Fibroblast of peridontal ligament (primary cell): ENCODE results near the gene GCNT3.

Experiments used
- DNase-seq: peaks from one replicate; pipeline ENCODE4 v3.0.0-alpha.2; 2010; ENCODE audit errors: extremely low read depth

The GCNT3 gene

GRCh38 chr15:59611276-59612260 is at the start of gene GCNT3:
Gene GCNT3, plus strand, starts transcription at chr15:59611783. Its CDS starts 6,456 bp downstream, at chr15:59618239.
- peak; percentile 43 for DNase-seq

- no peak for DNase-seq
These were observed 49.0 kb upstream of the GCNT3 start for GRCh38 chr15:59562448-59563186.

- no peak for DNase-seq
These were observed 46.3 kb upstream of the GCNT3 start for GRCh38 chr15:59565299-59565698.

- no peak for DNase-seq
These were observed 44.3 kb upstream of the GCNT3 start for GRCh38 chr15:59567324-59567723.

GRCh38 chr15:59569477-59569876 is 42.1 kb upstream of the GCNT3 start:
- no peak for DNase-seq

GRCh38 chr15:59570315-59570714 is 41.3 kb upstream of the GCNT3 start:
- no peak for DNase-seq

GRCh38 chr15:59571606-59572005 is 40.0 kb upstream of the GCNT3 start:
- DNase-seq = no peak

- no peak for DNase-seq
These were observed 28.5 kb upstream of the GCNT3 start for GRCh38 chr15:59583088-59583487.

GRCh38 chr15:59587085-59587826 is 24.3 kb upstream of the GCNT3 start:
- no peak for DNase-seq

GRCh38 chr15:59590027-59590426 is 21.6 kb upstream of the GCNT3 start:
- no peak for DNase-seq

- DNase-seq = no peak
These were observed 20.2 kb upstream of the GCNT3 start for GRCh38 chr15:59591356-59591755.

- DNase-seq = peak; percentile 40
These were observed 17.1 kb upstream of the GCNT3 start for GRCh38 chr15:59594493-59594942.

GRCh38 chr15:59594991-59595390 is 16.6 kb upstream of the GCNT3 start:
- no peak for DNase-seq

- no peak for DNase-seq
These were observed 16.1 kb upstream of the GCNT3 start for GRCh38 chr15:59595434-59595915.

GRCh38 chr15:59596640-59597039 is 14.9 kb upstream of the GCNT3 start:
- DNase-seq = no peak

- DNase-seq = no peak
These were observed 13.1 kb upstream of the GCNT3 start for GRCh38 chr15:59598461-59598860.

GRCh38 chr15:59605994-59606393 is 5.6 kb upstream of the GCNT3 start:
- DNase-seq = no peak

GRCh38 chr15:59609730-59610712 is 1.6 kb upstream of the GCNT3 start:
- no peak for DNase-seq

GRCh38 chr15:59614153-59614552 is 2.6 kb downstream of the GCNT3 start:
- DNase-seq = no peak

GRCh38 chr15:59615661-59616060 is 4.1 kb downstream of the GCNT3 start:
- no peak for DNase-seq

GRCh38 chr15:59616379-59616778 is 4.8 kb downstream of the GCNT3 start:
- DNase-seq = no peak
